ENCODE results near the gene DNAJC5G. TPM values are rescaled to one million over a fixed set of nuclear protein-coding genes. Genes with fewer than 3 reads are reported as not detected.

The DNAJC5G gene
- total RNA-seq, 4 donors from 2014 or later: not detected

DNA sequence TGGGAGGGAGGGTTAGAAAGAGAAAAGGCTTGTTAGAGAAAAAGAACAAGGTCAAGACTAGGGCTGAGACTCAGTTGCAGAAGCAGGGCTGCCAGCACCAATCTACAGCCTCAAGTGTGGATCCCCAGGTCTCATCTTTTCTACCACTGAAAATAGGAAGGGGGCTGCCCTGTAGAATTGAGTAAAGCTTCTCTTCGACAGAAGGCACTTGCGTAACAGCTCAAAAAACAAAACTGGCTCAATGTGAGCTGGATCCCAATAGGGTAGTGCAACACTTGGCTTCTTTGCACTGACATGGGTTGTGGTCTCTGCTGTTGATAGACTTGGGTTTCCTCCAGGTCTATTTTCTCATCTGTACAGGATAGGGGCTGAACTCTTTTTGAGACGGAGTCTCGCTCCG lies 49.5 kb downstream of the DNAJC5G start:
- no peak for TF ChIP-seq POLR2AphosphoS5 (IDR thresholded peaks at IDR 0.05)
- no peak for TF ChIP-seq POLR2A (IDR thresholded peaks at IDR 0.05)
- TF ChIP-seq EP300 (IDR thresholded peaks at IDR 0.05): no peak
- TF ChIP-seq, protein P1, sequence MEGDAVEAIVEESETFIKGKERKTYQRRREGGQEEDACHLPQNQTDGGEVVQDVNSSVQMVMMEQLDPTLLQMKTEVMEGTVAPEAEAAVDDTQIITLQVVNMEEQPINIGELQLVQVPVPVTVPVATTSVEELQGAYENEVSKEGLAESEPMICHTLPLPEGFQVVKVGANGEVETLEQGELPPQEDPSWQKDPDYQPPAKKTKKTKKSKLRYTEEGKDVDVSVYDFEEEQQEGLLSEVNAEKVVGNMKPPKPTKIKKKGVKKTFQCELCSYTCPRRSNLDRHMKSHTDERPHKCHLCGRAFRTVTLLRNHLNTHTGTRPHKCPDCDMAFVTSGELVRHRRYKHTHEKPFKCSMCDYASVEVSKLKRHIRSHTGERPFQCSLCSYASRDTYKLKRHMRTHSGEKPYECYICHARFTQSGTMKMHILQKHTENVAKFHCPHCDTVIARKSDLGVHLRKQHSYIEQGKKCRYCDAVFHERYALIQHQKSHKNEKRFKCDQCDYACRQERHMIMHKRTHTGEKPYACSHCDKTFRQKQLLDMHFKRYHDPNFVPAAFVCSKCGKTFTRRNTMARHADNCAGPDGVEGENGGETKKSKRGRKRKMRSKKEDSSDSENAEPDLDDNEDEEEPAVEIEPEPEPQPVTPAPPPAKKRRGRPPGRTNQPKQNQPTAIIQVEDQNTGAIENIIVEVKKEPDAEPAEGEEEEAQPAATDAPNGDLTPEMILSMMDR (IDR thresholded peaks at IDR 0.05): no peak
- no peak for DNase-seq (ENCODE audit: low spot score in 2 of 2)

More for the DNA sequence above, 49.5 kb downstream of the DNAJC5G start:
- no peak overlapping the region for H3K27ac ChIP-seq
- H3K27me3 ChIP-seq: no peaks in the 10 kb centered on the region
- H3K4me1 ChIP-seq: peaks cover 18% of the 10 kb centered on the region
- H3K36me3 ChIP-seq: peaks cover 40% of the 10 kb centered on the region
- no peaks in the 10 kb centered on the region for H3K9me3 ChIP-seq
- H3K4me3 ChIP-seq: no peak overlapping the region
- 83% methylated on average over 5 of the region's 5 CpGs for WGBS

Other genes with a start within 250 kb of the DNAJC5G start
- gene TMEM214, start 242.5 kb upstream of the DNAJC5G start, total RNA-seq: 10 to 100 TPM; 39.2 to 56.3 (median 44.7) TPM
- gene AGBL5, start 223.8 kb upstream of the DNAJC5G start, total RNA-seq: 10 to 100 TPM; 15.3 to 18.9 (median 18.5) TPM
- gene OST4, start 203.8 kb upstream of the DNAJC5G start, total RNA-seq: 100 to 1,000 TPM in 3 of 4 donors, 10 to 100 TPM in 1; 70.8 to 225 (median 199) TPM
- 10 to 100 TPM in 1 of 4 donors, 1 to 10 TPM in 3; 3.0 to 13.8 (median 5.8) TPM for gene EMILIN1, start 196.8 kb upstream of the DNAJC5G start, total RNA-seq
- 1 to 10 TPM; 2.8 to 6.3 (median 3.8) TPM for gene KHK, start 188.7 kb upstream of the DNAJC5G start, total RNA-seq
- gene CGREF1, start 156.3 kb upstream of the DNAJC5G start, total RNA-seq: 1 to 10 TPM; 1.1 to 4.2 (median 2.6) TPM
- gene ABHD1, start 151.6 kb upstream of the DNAJC5G start, total RNA-seq: not detected
- 10 to 100 TPM; 40.0 to 55.3 (median 47.1) TPM for gene PREB, start 140.8 kb upstream of the DNAJC5G start, total RNA-seq
- not detected for gene PRR30, start 136.0 kb upstream of the DNAJC5G start, total RNA-seq
- under 1 TPM in 1 of 4 donors, not detected in 3; 0.11 TPM for gene TCF23, start 126.4 kb upstream of the DNAJC5G start, total RNA-seq
- gene ATRAID, start 63.4 kb upstream of the DNAJC5G start, total RNA-seq: 100 to 1,000 TPM; 109 to 177 (median 141) TPM
- gene SLC5A6, start 63.2 kb upstream of the DNAJC5G start, total RNA-seq: 10 to 100 TPM; 30.4 to 33.4 (median 33.1) TPM
- gene CAD, start 58.1 kb upstream of the DNAJC5G start, total RNA-seq: 10 to 100 TPM; 33.7 to 64.8 (median 42.1) TPM
- not detected for gene SLC30A3, start 12.4 kb upstream of the DNAJC5G start, total RNA-seq
- gene TRIM54, start 7.0 kb downstream of the DNAJC5G start, total RNA-seq: not detected
- gene UCN, start 33.0 kb downstream of the DNAJC5G start, total RNA-seq: 1 to 10 TPM in 2 of 4 donors, not detected in 2; 2.1 to 3.9 TPM
- 10 to 100 TPM; 51.8 to 87.5 (median 68.4) TPM for gene MPV17, start 47.7 kb downstream of the DNAJC5G start, total RNA-seq
- 100 to 1,000 TPM in 1 of 4 donors, 10 to 100 TPM in 3; 53.8 to 160 (median 75.9) TPM for gene GTF3C2, start 81.3 kb downstream of the DNAJC5G start, total RNA-seq
- gene EIF2B4, start 94.9 kb downstream of the DNAJC5G start, total RNA-seq: 10 to 100 TPM; 34.3 to 68.2 (median 48.5) TPM
- gene SNX17, start 95.2 kb downstream of the DNAJC5G start, total RNA-seq: 10 to 100 TPM; 73.4 to 89.8 (median 76.4) TPM
- 10 to 100 TPM in 3 of 4 donors, 1 to 10 TPM in 1; 7.6 to 16.7 (median 11.7) TPM for gene ZNF513, start 105.3 kb downstream of the DNAJC5G start, total RNA-seq
- 10 to 100 TPM; 37.4 to 54.1 (median 49.3) TPM for gene PPM1G, start 134.2 kb downstream of the DNAJC5G start, total RNA-seq
- gene NRBP1, start 153.2 kb downstream of the DNAJC5G start, total RNA-seq: 10 to 100 TPM; 66.8 to 84.3 (median 77.0) TPM
- gene KRTCAP3, start 166.9 kb downstream of the DNAJC5G start, total RNA-seq: 10 to 100 TPM; 31.0 to 50.1 (median 42.2) TPM
- gene IFT172, start 214.3 kb downstream of the DNAJC5G start, total RNA-seq: 10 to 100 TPM; 21.6 to 70.0 (median 27.4) TPM
- 1 to 10 TPM; 4.7 to 8.0 (median 5.5) TPM for gene FNDC4, start 219.8 kb downstream of the DNAJC5G start, total RNA-seq
- 1 to 10 TPM in 1 of 4 donors, under 1 TPM in 2, not detected in 1; 0.56 to 1.0 (median 0.64) TPM for gene GCKR, start 221.4 kb downstream of the DNAJC5G start, total RNA-seq